ENCODE data around the gene SLC39A5. TPM values are rescaled to one million over a fixed set of nuclear protein-coding genes. Genes with fewer than 3 reads are reported as not detected.

Gene SLC39A5
- total RNA-seq, 4 donors from 2014 or later = not detected

DNA sequence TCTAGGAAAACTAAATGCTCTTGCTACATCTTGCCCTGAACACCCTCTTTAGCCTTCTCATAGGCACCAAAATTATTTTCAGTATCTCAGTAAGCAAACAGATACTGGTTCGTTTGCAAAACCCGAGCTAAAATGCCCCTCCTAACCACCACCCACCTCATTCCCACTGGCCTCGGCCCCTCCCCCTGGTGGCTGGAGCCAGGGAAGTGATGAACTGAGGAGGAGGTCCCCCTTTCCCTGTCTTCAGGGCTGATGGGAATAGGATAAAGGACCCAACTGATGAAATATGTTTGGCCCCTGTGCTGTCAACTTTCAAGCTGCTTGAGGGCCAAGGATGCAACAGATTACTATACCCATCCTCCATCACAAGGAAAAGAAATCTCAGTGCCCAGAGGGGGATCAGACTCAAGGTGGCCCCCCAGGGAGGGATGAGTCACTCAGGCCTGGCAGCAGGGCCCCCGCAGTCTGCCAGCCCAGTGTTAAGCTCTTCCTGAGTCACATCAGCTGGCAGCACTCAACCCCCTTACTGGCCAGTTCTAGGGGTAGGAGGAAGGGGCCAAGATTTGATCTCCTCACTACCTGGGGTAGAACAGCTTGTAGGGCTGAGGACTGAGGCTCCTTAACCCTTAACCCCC is 26.6 kb downstream of the SLC39A5 start:
- WGBS = 24% methylated on average over 4 of the region's 4 CpGs
- Histone ChIP-seq H3K27me3 (no peaks in the 10 kb centered on the region), H3K4me3 (peak overlapping the region in 3 of 4 donors; percentile 81 to 93 (median 93)), H3K4me1 (peaks cover 21 to 33% (median 30%) of the 10 kb centered on the region in 4 donors), H3K9me3 (no peaks in the 10 kb centered on the region), H3K27ac (replicated peaks in 1 of 4) (peak overlapping the region in 3 of 4 donors; percentile 3 to 94 (median 91)), H3K36me3 (peaks cover 34 to 50% (median 47%) of the 10 kb centered on the region in 4 donors)
- TF ChIP-seq, protein P1, sequence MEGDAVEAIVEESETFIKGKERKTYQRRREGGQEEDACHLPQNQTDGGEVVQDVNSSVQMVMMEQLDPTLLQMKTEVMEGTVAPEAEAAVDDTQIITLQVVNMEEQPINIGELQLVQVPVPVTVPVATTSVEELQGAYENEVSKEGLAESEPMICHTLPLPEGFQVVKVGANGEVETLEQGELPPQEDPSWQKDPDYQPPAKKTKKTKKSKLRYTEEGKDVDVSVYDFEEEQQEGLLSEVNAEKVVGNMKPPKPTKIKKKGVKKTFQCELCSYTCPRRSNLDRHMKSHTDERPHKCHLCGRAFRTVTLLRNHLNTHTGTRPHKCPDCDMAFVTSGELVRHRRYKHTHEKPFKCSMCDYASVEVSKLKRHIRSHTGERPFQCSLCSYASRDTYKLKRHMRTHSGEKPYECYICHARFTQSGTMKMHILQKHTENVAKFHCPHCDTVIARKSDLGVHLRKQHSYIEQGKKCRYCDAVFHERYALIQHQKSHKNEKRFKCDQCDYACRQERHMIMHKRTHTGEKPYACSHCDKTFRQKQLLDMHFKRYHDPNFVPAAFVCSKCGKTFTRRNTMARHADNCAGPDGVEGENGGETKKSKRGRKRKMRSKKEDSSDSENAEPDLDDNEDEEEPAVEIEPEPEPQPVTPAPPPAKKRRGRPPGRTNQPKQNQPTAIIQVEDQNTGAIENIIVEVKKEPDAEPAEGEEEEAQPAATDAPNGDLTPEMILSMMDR (IDR thresholded peaks at IDR 0.05) = no peak
- TF ChIP-seq EP300 (IDR thresholded peaks at IDR 0.05) (no peak), POLR2A (IDR thresholded peaks at IDR 0.05; ENCODE audit: low read depth) (no peak), POLR2AphosphoS5 (IDR thresholded peaks at IDR 0.05) (no peak)
- intact Hi-C loops (cut with DNase I) = loop anchor here (5.0 kb wide), 1 partner anchor 59 kb away; no protein-coding TSS in a partner anchor
- no peak for DNase-seq (ENCODE audit: extremely low spot score)

DNA sequence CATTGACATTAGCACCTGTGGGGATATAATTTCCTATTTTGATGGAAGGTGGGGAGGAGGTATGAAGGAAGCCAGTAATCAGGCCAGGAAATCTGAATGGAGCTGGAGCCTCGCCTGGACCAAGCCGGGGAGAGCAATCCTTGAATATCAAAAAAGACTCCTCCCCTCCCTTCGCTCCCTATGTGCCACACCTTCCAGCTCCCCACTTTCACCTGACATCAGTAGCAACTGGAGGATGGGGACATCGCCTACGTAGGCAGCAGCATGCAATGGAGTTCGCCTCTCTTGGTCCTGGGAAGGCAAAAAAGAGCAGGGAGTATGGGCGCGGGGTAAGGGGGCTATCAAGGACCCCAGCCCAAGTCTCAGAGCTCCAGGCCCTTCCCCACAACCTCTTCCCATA is 27.2 kb downstream of the SLC39A5 start:
- no peaks in the 10 kb centered on the region for H3K27me3 ChIP-seq
- WGBS = 54% methylated on average over 6 of the region's 8 CpGs
- TF ChIP-seq POLR2A (IDR thresholded peaks at IDR 0.05; ENCODE audit: low read depth) (no peak), POLR2AphosphoS5 (IDR thresholded peaks at IDR 0.05) (no peak), EP300 (IDR thresholded peaks at IDR 0.05) (no peak)
- TF ChIP-seq, protein P1 (IDR thresholded peaks at IDR 0.05) = no peak
- peak overlapping the region; percentile 81 to 93 (median 93) for H3K4me3 ChIP-seq
- H3K36me3 ChIP-seq = peaks cover 28 to 44% (median 41%) of the 10 kb centered on the region in 4 donors
- intact Hi-C loops (cut with DNase I) = loop anchor here (5.0 kb wide), 1 partner anchor 60 kb away; no protein-coding TSS in a partner anchor
- DNase-seq (ENCODE audit: extremely low spot score) = no peak
- H3K4me1 ChIP-seq = peaks cover 21 to 33% (median 30%) of the 10 kb centered on the region in 4 donors
- peak overlapping the region; percentile 91 to 94 (median 93) for H3K27ac ChIP-seq (replicated peaks in 1 of 4)
- no peaks in the 10 kb centered on the region for H3K9me3 ChIP-seq

DNA sequence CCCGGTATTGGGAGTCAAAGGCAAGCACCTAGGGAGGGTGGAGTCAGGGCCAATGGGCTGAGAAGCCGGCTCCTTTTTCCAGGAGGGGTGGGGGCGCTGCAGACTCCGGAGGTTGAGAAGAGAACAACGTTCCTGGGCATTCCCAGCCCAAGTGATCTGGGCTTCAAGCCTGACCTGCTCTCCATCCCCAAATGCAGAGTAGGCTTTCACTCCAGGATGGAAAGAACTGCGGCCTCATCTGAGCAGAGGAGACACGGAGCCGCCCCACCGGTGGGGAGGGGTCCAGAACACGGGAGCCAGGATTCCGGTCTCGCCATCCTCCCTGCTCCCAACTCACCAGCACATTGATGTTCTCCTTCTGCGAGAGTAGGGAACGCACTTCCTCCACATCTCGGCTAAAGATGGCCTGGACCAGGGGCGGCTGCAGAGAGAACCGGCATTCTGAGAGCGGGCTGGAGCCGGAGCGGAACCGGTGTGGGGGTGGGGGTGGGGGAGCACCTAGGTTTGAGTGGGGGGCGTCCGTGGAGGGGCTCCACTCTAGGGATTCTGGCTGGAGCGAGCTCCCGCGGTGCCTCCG is 27.7 kb downstream of the SLC39A5 start:
- H3K4me3 ChIP-seq = peak overlapping the region; percentile 81 to 93 (median 93)
- TF ChIP-seq, protein P1 (IDR thresholded peaks at IDR 0.05) = no peak
- no peak for TF ChIP-seq POLR2AphosphoS5 (IDR thresholded peaks at IDR 0.05)
- TF ChIP-seq POLR2A (IDR thresholded peaks at IDR 0.05; ENCODE audit: low read depth) = no peak
- TF ChIP-seq EP300 (IDR thresholded peaks at IDR 0.05) = no peak
- peak overlapping the region; percentile 91 to 94 (median 93) for H3K27ac ChIP-seq (replicated peaks in 1 of 4)
- peaks cover 21 to 33% (median 30%) of the 10 kb centered on the region in 4 donors for H3K4me1 ChIP-seq
- WGBS = 0% methylated on average over 5 of the region's 27 CpGs
- intact Hi-C loops (cut with DNase I) = loop anchor here (5.0 kb wide), 1 partner anchor 60 kb away; no protein-coding TSS in a partner anchor
- no peak for DNase-seq (ENCODE audit: extremely low spot score)
- H3K36me3 ChIP-seq = peaks cover 22 to 39% (median 36%) of the 10 kb centered on the region in 4 donors
- no peaks in the 10 kb centered on the region for H3K27me3 ChIP-seq
- no peaks in the 10 kb centered on the region for H3K9me3 ChIP-seq

DNA sequence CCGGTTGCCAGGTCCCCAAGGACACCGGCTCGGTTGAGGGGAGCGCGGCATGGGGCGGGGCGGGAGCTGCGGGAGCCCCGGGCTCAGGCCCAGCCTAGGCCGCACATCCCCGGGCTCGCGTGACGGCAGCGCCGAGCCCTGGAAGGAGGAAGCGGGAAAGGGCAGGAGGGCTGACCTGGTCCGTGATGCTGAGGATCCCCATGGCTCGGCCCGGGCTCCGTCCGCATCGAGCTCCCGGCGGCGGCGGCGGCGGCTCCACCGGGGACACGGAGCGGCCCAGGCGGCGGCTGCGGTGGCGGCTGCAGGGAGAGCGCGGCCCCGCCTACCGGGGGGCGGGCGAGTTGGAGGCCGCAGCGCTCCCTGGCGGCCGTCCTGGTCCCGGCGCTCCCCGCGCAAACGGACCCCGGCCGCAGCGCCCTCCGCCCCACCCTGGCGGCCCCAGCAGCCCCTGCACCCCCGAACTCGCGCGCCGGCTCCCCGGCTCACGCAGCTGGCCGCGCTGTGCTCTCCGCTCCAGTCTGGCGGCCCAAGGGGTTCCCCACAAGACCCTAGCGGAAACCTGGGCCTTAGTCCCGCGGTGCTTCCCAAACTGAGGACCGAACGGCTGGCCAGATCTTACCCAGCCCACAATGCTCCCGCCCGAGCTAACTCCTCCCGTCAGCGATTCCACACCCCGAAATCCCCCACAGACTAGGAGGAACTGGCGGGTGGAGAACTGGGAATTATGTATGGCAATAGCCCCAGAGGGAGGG is 28.4 kb downstream of the SLC39A5 start, which contains the start of gene ANKRD52:
TSS of gene ANKRD52 (minus strand) at position 317 of the 752 bp plus-strand sequence. CDS start at position 202, 115 bp downstream.
- TF ChIP-seq POLR2AphosphoS5 (IDR thresholded peaks at IDR 0.05) = peak in 1 of 2 donors; percentile 33
- TF ChIP-seq POLR2A (IDR thresholded peaks at IDR 0.05; ENCODE audit: low read depth) = no peak
- TF ChIP-seq, protein P1 (IDR thresholded peaks at IDR 0.05) = peak; percentile 77 to 89 (median 86)

More for the DNA sequence above, 28.4 kb downstream of the SLC39A5 start, which contains the start of gene ANKRD52:
- WGBS = 0% methylated on average over 14 of the region's 78 CpGs
- Histone ChIP-seq H3K27ac (replicated peaks in 1 of 4) (peak within 1 kb of the TSS; percentile 91 to 94 (median 93)), H3K4me1 (peaks cover 21 to 33% (median 30%) of the 10 kb centered on the region in 4 donors), H3K4me3 (peak within 1 kb of the TSS; percentile 81 to 93 (median 93)), H3K9me3 (no peaks in the 10 kb centered on the region), H3K36me3 (peaks cover 16 to 32% (median 29%) of the 10 kb centered on the region in 4 donors), H3K27me3 (no peaks in the 10 kb centered on the region)
- intact Hi-C loops (cut with DNase I) = loop anchor here (5.0 kb wide), 1 partner anchor 61 kb away; no protein-coding TSS in a partner anchor
- DNase-seq (ENCODE audit: extremely low spot score) = no peak
